Thoracic aorta (tissue), 2 donors: ENCODE data around the gene WDR64. TPM values are rescaled to one million over a fixed set of nuclear protein-coding genes. Genes with fewer than 3 reads are reported as not detected.

Source experiments
- ATAC-seq: fragments of 150-250 bp; one replicate; pipeline ENCODE4 v1.8.0; 2017; ENCODE audit warnings: low read depth; ENCODE audit not compliant: insufficient number of reproducible peaks, low FRiP score
- DNase-seq: peaks from one replicate; pipeline ENCODE4 v3.0.0-alpha.2; 2020; ENCODE audit warnings: low spot score
- H3K27ac ChIP-seq, 2 donors: fragments of 200-600 bp; sonication (generic); 1 replicate in 1 of 2; 2 replicates in 1 of 2; pipeline ENCODE4 v1.5.1; 2016; ENCODE audit warnings: mild to moderate bottlenecking in 2 of 2, moderate library complexity in 2 of 2
- H3K27me3 ChIP-seq: fragments of 200-600 bp; sonication (generic); replicated peaks from 2 replicates; pipeline ENCODE4 v1.6.0; 2016; ENCODE audit warnings: mild to moderate bottlenecking; ENCODE audit not compliant: insufficient read depth
- H3K36me3 ChIP-seq: fragments of 200-600 bp; sonication (generic); one replicate; pipeline ENCODE4 v1.5.1; 2016
- H3K4me1 ChIP-seq, 2 donors: fragments of 200-600 bp; sonication (generic); 1 replicate in 1 of 2; 2 replicates in 1 of 2; pipeline versions ENCODE4 v1.5.1 to v1.6.0; 2016; ENCODE audit warnings: low read depth in 2 of 2, mild to moderate bottlenecking in 1 of 2; ENCODE audit not compliant: control insufficient read depth in 1 of 2
- H3K4me3 ChIP-seq: fragments of 200-600 bp; sonication (generic); 2 replicates; pipeline ENCODE4 v1.5.1; 2016; ENCODE audit warnings: mild to moderate bottlenecking
- H3K9me3 ChIP-seq: fragments of 200-600 bp; sonication (generic); 2 replicates; pipeline ENCODE4 v1.5.1; 2016
- total RNA-seq, 2 donors: library from RNA; depleted of rRNA; stranded (reverse); fragments of >200 nt; gene quantifications; one replicate each; pipeline versions ENCODE4 v1.1.0 to v1.2.3, GENCODE V29; 2016
- TF ChIP-seq, protein P1 (sequence below): fragments of 200-600 bp; sonication (generic); IDR thresholded peaks from one replicate; pipeline ENCODE4 v1.5.1; 2019; ENCODE audit warnings: antibody characterized with exemption

WDR64 gene
- total RNA-seq, 2 donors from 2014 or later: not detected

DNA sequence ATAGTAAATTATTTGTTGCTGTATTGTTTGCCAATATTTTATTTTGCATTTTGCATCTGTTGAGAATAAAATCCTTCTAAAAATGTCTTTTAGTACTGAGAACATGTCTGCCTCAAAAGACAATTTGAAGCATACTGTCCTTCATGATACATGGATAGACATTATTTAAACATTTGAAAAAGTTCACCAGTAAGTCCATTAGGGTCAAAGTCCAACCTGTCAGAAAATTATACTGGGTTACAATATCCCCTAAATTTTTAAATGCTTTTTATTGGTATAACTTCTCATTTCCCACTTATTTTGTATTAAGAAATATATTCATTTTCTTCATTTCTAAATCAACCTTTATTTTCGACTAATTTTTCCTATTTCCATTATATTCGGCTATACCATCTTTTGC, 21.2 kb upstream of the WDR64 start:
- H3K27me3 ChIP-seq: no peaks in the 10 kb centered on the region
- DNase-seq: no peak
- no peaks in the 10 kb centered on the region for H3K36me3 ChIP-seq
- H3K4me1 ChIP-seq: no peaks in the 10 kb centered on the region
- TF ChIP-seq, protein P1, sequence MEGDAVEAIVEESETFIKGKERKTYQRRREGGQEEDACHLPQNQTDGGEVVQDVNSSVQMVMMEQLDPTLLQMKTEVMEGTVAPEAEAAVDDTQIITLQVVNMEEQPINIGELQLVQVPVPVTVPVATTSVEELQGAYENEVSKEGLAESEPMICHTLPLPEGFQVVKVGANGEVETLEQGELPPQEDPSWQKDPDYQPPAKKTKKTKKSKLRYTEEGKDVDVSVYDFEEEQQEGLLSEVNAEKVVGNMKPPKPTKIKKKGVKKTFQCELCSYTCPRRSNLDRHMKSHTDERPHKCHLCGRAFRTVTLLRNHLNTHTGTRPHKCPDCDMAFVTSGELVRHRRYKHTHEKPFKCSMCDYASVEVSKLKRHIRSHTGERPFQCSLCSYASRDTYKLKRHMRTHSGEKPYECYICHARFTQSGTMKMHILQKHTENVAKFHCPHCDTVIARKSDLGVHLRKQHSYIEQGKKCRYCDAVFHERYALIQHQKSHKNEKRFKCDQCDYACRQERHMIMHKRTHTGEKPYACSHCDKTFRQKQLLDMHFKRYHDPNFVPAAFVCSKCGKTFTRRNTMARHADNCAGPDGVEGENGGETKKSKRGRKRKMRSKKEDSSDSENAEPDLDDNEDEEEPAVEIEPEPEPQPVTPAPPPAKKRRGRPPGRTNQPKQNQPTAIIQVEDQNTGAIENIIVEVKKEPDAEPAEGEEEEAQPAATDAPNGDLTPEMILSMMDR: no peak
- no peak overlapping the region for H3K4me3 ChIP-seq
- H3K9me3 ChIP-seq: no peaks in the 10 kb centered on the region
- no peak for ATAC-seq
- no peak overlapping the region for H3K27ac ChIP-seq

DNA sequence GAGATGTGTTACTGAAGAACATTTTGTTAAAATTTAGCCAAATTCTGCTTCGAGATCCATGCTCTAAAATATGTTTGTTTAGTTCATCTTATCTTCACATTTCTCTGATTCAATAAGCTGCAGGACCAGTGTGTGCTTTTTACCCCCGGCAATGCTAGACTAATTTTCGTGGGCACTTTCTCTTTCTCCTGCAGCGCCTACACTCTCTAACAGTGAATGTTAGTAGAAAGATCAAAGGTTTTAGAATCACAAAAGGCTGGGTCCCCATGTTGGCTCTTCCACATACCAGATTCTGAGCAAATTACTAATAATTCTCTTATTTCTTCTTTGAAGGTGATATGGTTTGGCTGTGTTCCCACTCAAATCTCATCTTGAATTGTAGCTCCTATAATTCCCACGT, 20.4 kb upstream of the WDR64 start:
- no peaks in the 10 kb centered on the region for H3K36me3 ChIP-seq
- TF ChIP-seq, protein P1: no peak
- no peak for ATAC-seq
- H3K27me3 ChIP-seq: no peaks in the 10 kb centered on the region
- DNase-seq: no peak
- H3K9me3 ChIP-seq: no peaks in the 10 kb centered on the region
- H3K4me1 ChIP-seq: peaks cover 0 to 2% of the 10 kb centered on the region in 2 donors
- H3K4me3 ChIP-seq: no peak overlapping the region
- no peak overlapping the region for H3K27ac ChIP-seq

DNA sequence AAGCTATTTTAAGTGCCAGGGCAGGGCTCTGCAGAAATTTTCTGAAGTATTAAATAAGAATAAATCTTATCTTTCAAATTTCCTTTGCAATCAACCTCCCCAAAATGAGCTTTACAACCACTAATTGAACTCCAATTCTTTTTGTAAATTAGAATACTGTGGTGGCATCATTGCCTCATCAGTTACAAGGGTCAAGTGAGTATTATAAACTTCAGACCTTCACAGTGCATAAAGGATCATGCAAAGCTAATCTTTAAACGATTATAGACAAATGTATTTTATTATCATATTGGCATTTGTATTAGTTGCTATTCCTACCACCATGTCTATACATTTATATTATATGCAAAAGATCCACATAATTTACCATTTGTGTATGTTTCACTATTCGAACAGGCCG, 19.1 kb upstream of the WDR64 start:
- Histone ChIP-seq H3K27me3 (no peaks in the 10 kb centered on the region), H3K36me3 (no peaks in the 10 kb centered on the region), H3K4me1 (peaks cover 13 to 14% of the 10 kb centered on the region in 2 donors), H3K9me3 (no peaks in the 10 kb centered on the region), H3K4me3 (no peak overlapping the region), H3K27ac (no peak overlapping the region)
- ATAC-seq (no peak), DNase-seq (no peak)
- TF ChIP-seq, protein P1: no peak

DNA sequence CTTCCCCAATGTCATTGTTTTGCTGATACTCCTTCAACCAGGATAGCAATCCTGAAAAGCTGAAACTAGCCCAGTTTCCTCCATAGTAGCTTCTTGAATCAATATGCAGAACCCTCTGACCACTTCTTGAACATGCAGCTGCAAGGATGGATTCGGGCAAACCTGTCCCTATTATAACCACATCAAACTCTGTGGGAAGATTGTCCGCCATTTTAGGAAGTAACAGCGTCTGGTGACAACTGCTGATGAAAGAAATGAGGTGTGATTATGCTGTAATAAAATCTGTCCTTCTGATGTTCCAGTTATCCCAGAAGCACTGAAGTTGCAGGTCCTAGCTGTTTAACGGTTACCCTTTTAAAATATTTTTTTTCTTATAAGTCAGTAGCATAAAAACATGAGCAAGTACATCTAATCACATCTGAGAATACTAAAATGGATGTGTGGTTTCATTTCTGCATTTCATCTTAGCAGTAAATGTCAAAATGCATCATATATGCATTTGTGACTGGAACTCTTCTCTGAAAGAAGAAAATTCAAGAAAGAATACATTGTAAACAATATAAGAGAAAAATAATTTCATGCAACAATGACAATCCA, 16.4 kb upstream of the WDR64 start:
- Histone ChIP-seq H3K36me3 (no peaks in the 10 kb centered on the region), H3K27ac (no peak overlapping the region), H3K9me3 (no peaks in the 10 kb centered on the region), H3K27me3 (no peaks in the 10 kb centered on the region), H3K4me1 (peaks cover 20 to 26% of the 10 kb centered on the region in 2 donors), H3K4me3 (no peak overlapping the region)
- TF ChIP-seq, protein P1: no peak
- DNase-seq: no peak
- no peak for ATAC-seq

DNA sequence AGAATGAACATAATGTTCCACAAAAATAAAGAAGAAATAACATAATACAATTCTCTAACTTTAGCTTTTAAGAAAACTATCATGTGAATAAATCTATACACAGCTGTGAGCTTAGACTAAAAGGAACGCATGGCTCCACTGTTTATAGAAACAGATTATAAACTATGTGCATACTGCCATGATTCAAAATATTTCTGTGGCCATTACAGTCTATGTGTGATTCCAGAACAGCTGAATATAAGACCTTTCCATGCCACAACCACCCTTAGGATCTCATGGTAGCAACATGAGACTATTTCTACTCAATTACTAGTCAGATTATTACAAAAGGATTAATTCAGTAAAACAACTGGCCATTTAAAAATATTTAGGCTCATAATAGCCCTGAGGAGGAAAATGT, 15.8 kb upstream of the WDR64 start:
- Histone ChIP-seq H3K27me3 (no peaks in the 10 kb centered on the region), H3K9me3 (no peaks in the 10 kb centered on the region), H3K27ac (no peak overlapping the region), H3K4me3 (no peak overlapping the region), H3K36me3 (no peaks in the 10 kb centered on the region), H3K4me1 (peaks cover 24 to 26% of the 10 kb centered on the region in 2 donors)
- DNase-seq (no peak), ATAC-seq (no peak)
- TF ChIP-seq, protein P1: no peak
